H9 (cell line): ENCODE measurements around the gene COL18A1. TPM values are rescaled to one million over a fixed set of nuclear protein-coding genes. Genes with fewer than 3 reads are reported as not detected.

ENCODE experiments used
- DNase-seq: peaks from one replicate; pipeline ENCODE4 v3.0.0-alpha.2; 2017
- H2AFZ ChIP-seq: one replicate; pipeline ENCODE4 v1.6.1; 2013; ENCODE audit warnings: mild to moderate bottlenecking, low read length, control low read depth, moderate library complexity
- H2AK5ac ChIP-seq: 2 replicates; pipeline ENCODE4 v1.6.1; 2013; ENCODE audit warnings: low read length, control low read depth, mixed read lengths; ENCODE audit not compliant: insufficient read length
- H2BK120ac ChIP-seq: one replicate; pipeline ENCODE4 v1.6.1; 2013; ENCODE audit warnings: low read depth, mild to moderate bottlenecking, low read length, control low read depth, inconsistent platforms; ENCODE audit not compliant: poor library complexity, severe bottlenecking
- H2BK12ac ChIP-seq: 2 replicates; pipeline ENCODE4 v1.6.1; 2013; ENCODE audit warnings: low read length, control low read depth, mixed read lengths, low read depth; ENCODE audit not compliant: insufficient read length
- H2BK15ac ChIP-seq: 2 replicates; pipeline ENCODE4 v1.6.1; 2013; ENCODE audit warnings: low read depth, low read length, control low read depth
- H2BK20ac ChIP-seq: one replicate; pipeline ENCODE4 v1.6.1; 2013; ENCODE audit warnings: low read depth, mild to moderate bottlenecking, low read length, control low read depth, inconsistent platforms; ENCODE audit not compliant: poor library complexity, severe bottlenecking
- H2BK5ac ChIP-seq: 2 replicates; pipeline ENCODE4 v1.6.1; 2013; ENCODE audit warnings: low read length, control low read depth, mixed read lengths; ENCODE audit not compliant: insufficient read length
- H3K14ac ChIP-seq: 2 replicates; pipeline ENCODE4 v1.6.1; 2013; ENCODE audit warnings: low read length, control low read depth; ENCODE audit not compliant: insufficient read depth
- H3K18ac ChIP-seq: 2 replicates; pipeline ENCODE4 v1.6.1; 2013; ENCODE audit warnings: low read depth, mild to moderate bottlenecking, mixed read lengths, low read length, control low read depth; ENCODE audit not compliant: insufficient read length
- H3K23ac ChIP-seq: 2 replicates; pipeline ENCODE4 v1.6.1; 2013; ENCODE audit warnings: low read length, control low read depth, mixed read lengths, low read depth; ENCODE audit not compliant: insufficient read length
- H3K23me2 ChIP-seq: 2 replicates; pipeline ENCODE4 v1.6.1; 2013; ENCODE audit warnings: low read depth, mild to moderate bottlenecking, mixed read lengths, low read length, control low read depth; ENCODE audit not compliant: insufficient read length, poor library complexity, severe bottlenecking
- H3K27ac ChIP-seq: 2 replicates; pipeline ENCODE4 v1.5.1; 2013; ENCODE audit warnings: low read length, control low read depth, mixed read lengths, low read depth; ENCODE audit not compliant: insufficient read length
- H3K27me3 ChIP-seq: 2 replicates; pipeline ENCODE4 v1.6.1; 2013; ENCODE audit warnings: low read length, control low read depth, inconsistent platforms; ENCODE audit not compliant: insufficient read depth
- H3K4ac ChIP-seq: 2 replicates; pipeline ENCODE4 v1.6.1; 2013; ENCODE audit warnings: low read depth, mild to moderate bottlenecking, control low read depth, inconsistent platforms, low read length, moderate library complexity
- H3K4me1 ChIP-seq: 2 replicates; pipeline ENCODE4 v1.6.1; 2013; ENCODE audit warnings: low read length, control low read depth, inconsistent platforms; ENCODE audit not compliant: insufficient read depth
- H3K4me2 ChIP-seq: 2 replicates; pipeline ENCODE4 v1.6.1; 2013; ENCODE audit warnings: low read length, control low read depth, mixed read lengths; ENCODE audit not compliant: insufficient read length, insufficient read depth
- H3K56ac ChIP-seq: 2 replicates; pipeline ENCODE4 v1.6.1; 2013; ENCODE audit warnings: low read depth, mild to moderate bottlenecking, mixed read lengths, low read length, control low read depth; ENCODE audit not compliant: insufficient read length
- H3K79me1 ChIP-seq: 2 replicates; pipeline ENCODE4 v1.6.1; 2013; ENCODE audit warnings: low read depth, mild to moderate bottlenecking, moderate library complexity, low read length, control low read depth, inconsistent platforms; ENCODE audit not compliant: insufficient read depth, poor library complexity, severe bottlenecking
- H3K79me2 ChIP-seq: 2 replicates; pipeline ENCODE4 v1.6.1; 2013; ENCODE audit warnings: low read length, control low read depth, inconsistent platforms; ENCODE audit not compliant: insufficient read depth
- H3K9ac ChIP-seq: 2 replicates; pipeline ENCODE4 v1.6.1; 2013; ENCODE audit warnings: low read length, control low read depth, mixed read lengths; ENCODE audit not compliant: insufficient read length; ENCODE audit errors: extremely low read depth
- H3K9me3 ChIP-seq: one replicate; pipeline ENCODE4 v1.6.1; 2013; ENCODE audit warnings: low read depth, low read length, inconsistent platforms; ENCODE audit not compliant: control insufficient read depth
- H3T11ph ChIP-seq: one replicate; pipeline ENCODE4 v1.6.1; 2013; ENCODE audit warnings: mild to moderate bottlenecking, low read length, control low read depth, inconsistent platforms
- H4K20me1 ChIP-seq: one replicate; pipeline ENCODE4 v1.6.1; 2013; ENCODE audit not compliant: control insufficient read depth, insufficient read length, insufficient read depth
- H4K5ac ChIP-seq: 2 replicates; pipeline ENCODE4 v1.6.1; 2013; ENCODE audit warnings: low read depth, mild to moderate bottlenecking, mixed read lengths, low read length, control low read depth; ENCODE audit not compliant: insufficient read length
- H4K8ac ChIP-seq: replicated peaks from 2 replicates; pipeline ENCODE4 v1.6.1; 2013; ENCODE audit warnings: low read length, control low read depth, mixed read lengths, low read depth; ENCODE audit not compliant: insufficient read length
- H4K91ac ChIP-seq: 2 replicates; pipeline ENCODE4 v1.6.1; 2013; ENCODE audit warnings: low read depth, mild to moderate bottlenecking, moderate library complexity, mixed read lengths, low read length, control low read depth; ENCODE audit not compliant: insufficient read length
- H3K27ac Mint-ChIP-seq, 3 experiments: 2 replicates in 2 of 3; 3 replicates in 1 of 3; pipeline ENCODE4 v1.8.0; 2020 to 2021; ENCODE audit warnings: mixed read lengths in 3 of 3, mild to moderate bottlenecking in 1 of 3, moderate library complexity in 1 of 3
- H3K27me3 Mint-ChIP-seq: 2 replicates; pipeline ENCODE4 v1.8.0; 2021; ENCODE audit warnings: low read depth, mild to moderate bottlenecking, moderate library complexity, mixed read lengths
- H3K36me3 Mint-ChIP-seq, 3 experiments: 2 replicates in 2 of 3; 3 replicates in 1 of 3; pipeline ENCODE4 v1.8.0; 2020 to 2021; ENCODE audit warnings: low read depth in 3 of 3, mixed read lengths in 3 of 3; ENCODE audit not compliant: insufficient read depth in 1 of 3
- H3K4me1 Mint-ChIP-seq, 2 experiments: 2 replicates each; pipeline ENCODE4 v1.8.0; 2020; ENCODE audit warnings: mixed read lengths in 2 of 2
- H3K4me3 Mint-ChIP-seq, 2 experiments: 2 replicates in 1 of 2; 3 replicates in 1 of 2; pipeline ENCODE4 v1.8.0; 2020 to 2021; ENCODE audit warnings: mild to moderate bottlenecking in 2 of 2, mixed read lengths in 2 of 2, moderate library complexity in 1 of 2
- H3K9me3 Mint-ChIP-seq, 2 experiments: 2 replicates in 1 of 2; 3 replicates in 1 of 2; pipeline ENCODE4 v1.8.0; 2020; ENCODE audit warnings: mild to moderate bottlenecking in 2 of 2, mixed read lengths in 2 of 2, moderate library complexity in 1 of 2
- WGBS: extraction: QIAGEN DNeasy Blood & Tissue Kit; methylation state at CpG from one replicate; pipeline ENCODE4 v1.1.7; 2013; ENCODE audit warnings: missing lambda C conversion rate, low lambda C conversion rate, mixed read lengths; ENCODE audit not compliant: insufficient read length; ENCODE audit errors: extremely low coverage; 5-methylcytosine and 5-hydroxymethylcytosine counted together
- total RNA-seq: library from RNA; stranded (reverse); gene quantifications from 2 replicates; pipeline ENCODE4 v1.2.1, GENCODE V29; 2021
- TF ChIP-seq, protein P1 (sequence below): fragments of 200-600 bp; sonication (generic); conservative IDR thresholded peaks from 3 replicates; pipeline ENCODE4 v1.8.0; 2021; ENCODE audit warnings: antibody characterized with exemption, mild to moderate bottlenecking

COL18A1 gene
- total RNA-seq, 1 experiment from 2014 or later = 232 TPM

DNA sequence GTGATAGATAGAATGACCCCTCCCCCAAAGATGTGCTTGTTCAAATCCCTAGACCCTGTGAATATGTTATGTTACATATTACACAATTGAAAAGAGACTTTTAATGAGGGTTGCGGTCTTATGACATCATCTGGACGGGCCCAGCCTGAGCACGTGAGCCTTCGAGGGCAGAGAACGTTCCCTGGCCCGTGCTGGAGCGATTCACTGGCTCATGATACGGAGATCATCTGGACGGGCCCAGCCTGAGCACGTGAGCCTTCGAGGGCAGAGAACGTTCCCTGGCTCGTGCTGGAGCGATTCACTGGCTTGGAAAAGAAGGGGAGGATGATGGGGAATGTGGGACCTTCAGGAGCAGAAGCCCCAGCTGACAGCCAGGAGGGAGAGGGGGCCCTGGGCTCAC lies 34.4 kb upstream of the COL18A1 start:
- H3K4me2 ChIP-seq = no peak overlapping the region
- no peaks in the 10 kb centered on the region; the same call in 1 of the 2 replicates for H3K4me1 ChIP-seq
- H4K91ac ChIP-seq = no peak overlapping the region
- H4K8ac ChIP-seq = no peak overlapping the region
- H2AK5ac ChIP-seq = no peak overlapping the region
- peaks cover 2% of the 10 kb centered on the region; the same call in 1 of the 2 replicates for H3K27me3 ChIP-seq
- H3K9me3 ChIP-seq = no peaks in the 10 kb centered on the region
- no peaks in the 10 kb centered on the region for H3K79me1 ChIP-seq
- H3T11ph ChIP-seq = no peak overlapping the region
- no peak for DNase-seq
- H4K20me1 ChIP-seq = no peaks in the 10 kb centered on the region
- H3K9me3 Mint-ChIP-seq = peaks cover 12 to 14% of the 10 kb centered on the region in 2 experiments
- no peak overlapping the region for H3K18ac ChIP-seq
- TF ChIP-seq, protein P1, sequence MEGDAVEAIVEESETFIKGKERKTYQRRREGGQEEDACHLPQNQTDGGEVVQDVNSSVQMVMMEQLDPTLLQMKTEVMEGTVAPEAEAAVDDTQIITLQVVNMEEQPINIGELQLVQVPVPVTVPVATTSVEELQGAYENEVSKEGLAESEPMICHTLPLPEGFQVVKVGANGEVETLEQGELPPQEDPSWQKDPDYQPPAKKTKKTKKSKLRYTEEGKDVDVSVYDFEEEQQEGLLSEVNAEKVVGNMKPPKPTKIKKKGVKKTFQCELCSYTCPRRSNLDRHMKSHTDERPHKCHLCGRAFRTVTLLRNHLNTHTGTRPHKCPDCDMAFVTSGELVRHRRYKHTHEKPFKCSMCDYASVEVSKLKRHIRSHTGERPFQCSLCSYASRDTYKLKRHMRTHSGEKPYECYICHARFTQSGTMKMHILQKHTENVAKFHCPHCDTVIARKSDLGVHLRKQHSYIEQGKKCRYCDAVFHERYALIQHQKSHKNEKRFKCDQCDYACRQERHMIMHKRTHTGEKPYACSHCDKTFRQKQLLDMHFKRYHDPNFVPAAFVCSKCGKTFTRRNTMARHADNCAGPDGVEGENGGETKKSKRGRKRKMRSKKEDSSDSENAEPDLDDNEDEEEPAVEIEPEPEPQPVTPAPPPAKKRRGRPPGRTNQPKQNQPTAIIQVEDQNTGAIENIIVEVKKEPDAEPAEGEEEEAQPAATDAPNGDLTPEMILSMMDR = no peak
- H3K4me3 Mint-ChIP-seq = no peak overlapping the region
- no peak overlapping the region for H3K27ac ChIP-seq
- H3K4me1 Mint-ChIP-seq = peaks cover 29 to 41% of the 10 kb centered on the region in 2 experiments
- no CpG with 5 or more reads among the region's 14 CpGs for WGBS
- no peak overlapping the region for H2AFZ ChIP-seq
- H3K36me3 Mint-ChIP-seq = peaks cover 0 to 6% (median 4%) of the 10 kb centered on the region in 3 experiments; a peak in 5 of 7 replicates
- no peak overlapping the region; a peak in 1 of 7 replicates for H3K27ac Mint-ChIP-seq
- H4K5ac ChIP-seq = no peak overlapping the region
- H2BK12ac ChIP-seq = no peak overlapping the region
- H2BK20ac ChIP-seq = no peak overlapping the region
- no peak overlapping the region for H3K4ac ChIP-seq
- no peak overlapping the region for H3K23ac ChIP-seq
- no peak overlapping the region for H2BK120ac ChIP-seq
- no peak overlapping the region for H3K14ac ChIP-seq
- no peaks in the 10 kb centered on the region for H3K23me2 ChIP-seq
- peaks cover 14% of the 10 kb centered on the region for H3K27me3 Mint-ChIP-seq
- no peak overlapping the region for H2BK5ac ChIP-seq
- H2BK15ac ChIP-seq = no peak overlapping the region
- no peak overlapping the region for H3K9ac ChIP-seq
- H3K56ac ChIP-seq = no peak overlapping the region
- no peaks in the 10 kb centered on the region for H3K79me2 ChIP-seq
